Sigmoid colon (tissue), 7 donors: ENCODE measurements around the gene MPP3. TPM values are rescaled to one million over a fixed set of nuclear protein-coding genes. Genes with fewer than 3 reads are reported as not detected.
A peak's percentile ranks its signal among the peaks of the same experiment; 100 is the strongest.

Source experiments
- DNase-seq: peaks from one replicate; pipeline ENCODE4 v3.0.0-alpha.2; 2019
- H3K27ac ChIP-seq, 4 donors: fragments of 200-600 bp; sonication (generic); one replicate each; pipeline ENCODE4 v1.5.1; 2016 to 2019; ENCODE audit warnings: mild to moderate bottlenecking in 1 of 4
- H3K27me3 ChIP-seq, 3 donors: fragments of 200-600 bp; sonication (generic); one replicate each; pipeline ENCODE4 v1.5.1; 2019; ENCODE audit warnings: mild to moderate bottlenecking in 1 of 3
- H3K36me3 ChIP-seq, 4 donors: fragments of 200-600 bp; sonication (generic); one replicate each; pipeline ENCODE4 v1.5.1; 2016 to 2019
- H3K4me1 ChIP-seq, 4 donors: fragments of 200-600 bp; sonication (generic); one replicate each; pipeline ENCODE4 v1.5.1; 2017 to 2019
- H3K4me3 ChIP-seq, 4 donors: fragments of 200-600 bp; sonication (generic); one replicate each; pipeline ENCODE4 v1.5.1; 2017 to 2019; ENCODE audit warnings: mild to moderate bottlenecking in 2 of 4, moderate library complexity in 1 of 4
- H3K9me3 ChIP-seq, 4 donors: fragments of 200-600 bp in 3 of 4; sonication (generic) in 3 of 4; one replicate each; pipeline versions ENCODE4 v1.5.1 to v1.6.1; 2013 to 2019
- CTCF ChIP-seq, 4 experiments: fragments of 450-650 bp in 3 of 4; fragments of 200-600 bp in 1 of 4; IDR thresholded peaks; one replicate each; pipeline ENCODE4 v1.5.1; 2016 to 2019; ENCODE audit warnings: antibody characterized with exemption in 4 of 4, mild to moderate bottlenecking in 3 of 4, moderate library complexity in 2 of 4
- EP300 ChIP-seq, 4 donors: sonication (generic); formaldehyde crosslinking; IDR thresholded peaks; one replicate each; pipeline ENCODE4 v1.6.1; 2017; ENCODE audit warnings: antibody characterized with exemption in 4 of 4
- POLR2A ChIP-seq, 2 donors: fragments of 450-650 bp; IDR thresholded peaks; one replicate each; pipeline ENCODE4 v1.6.1; 2016; ENCODE audit warnings: antibody characterized with exemption in 2 of 2, mild to moderate bottlenecking in 2 of 2, moderate library complexity in 2 of 2
- POLR2AphosphoS5 ChIP-seq, 4 donors: sonication (generic); formaldehyde crosslinking; IDR thresholded peaks; one replicate each; pipeline ENCODE4 v1.6.1; 2017; ENCODE audit warnings: antibody characterized with exemption in 4 of 4
- WGBS, 2 donors: extraction: QIAGEN DNeasy Blood & Tissue Kit; methylation state at CpG; one replicate each; pipeline ENCODE4 v1.1.7; 2013; 5-methylcytosine and 5-hydroxymethylcytosine counted together
- intact Hi-C: fragments of 100-400 bp; cut with DNase I; formaldehyde crosslinking; loops from one replicate; pipeline ENCODE4 v1.15.1; 2023
- polyA plus RNA-seq, 3 donors: library from polyadenylated mRNA; stranded (reverse); fragments of 200-250 nt; gene quantifications; one replicate each; pipeline ENCODE4 v1.2.3, GENCODE V29; 2013
- total RNA-seq, 4 donors: library from RNA; depleted of rRNA; stranded (reverse); fragments of >200 nt; gene quantifications; one replicate each; pipeline ENCODE4 v1.1.0, GENCODE V29; 2016
- donor health status: healthy with polysubstance abuse.
- donor health status: Bipolar disorder and iron deficiency.
- donor health status: healthy.

The MPP3 gene
- total and polyA plus RNA-seq, 7 donors = 0.23 to 10.5 (median 5.0) TPM

DNA sequence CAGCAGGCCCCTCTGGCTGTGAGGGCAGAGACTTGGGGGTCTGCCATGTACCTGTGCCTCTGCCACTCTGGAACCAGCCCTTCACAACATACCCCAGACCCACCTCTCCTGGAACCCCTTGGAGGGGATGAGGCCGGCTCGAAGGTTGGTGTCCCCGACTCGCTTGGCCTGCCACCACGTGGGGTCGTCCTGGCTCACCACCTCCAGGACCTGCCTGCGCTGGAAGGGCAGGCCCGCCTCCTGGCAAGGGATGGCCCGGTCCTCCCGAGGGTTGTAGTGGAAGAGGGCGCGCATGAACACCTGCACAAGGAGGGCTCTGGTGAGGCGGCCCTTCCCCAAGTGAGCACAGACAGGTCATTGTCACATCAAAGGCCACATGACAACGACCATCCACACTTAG, 12.2 kb downstream of the MPP3 start:
- peak; percentile 60 for DNase-seq
- intact Hi-C loops = no loop called here
- peaks cover 0 to 20% (median 0%) of the 10 kb centered on the region in 4 donors for H3K36me3 ChIP-seq

DNA sequence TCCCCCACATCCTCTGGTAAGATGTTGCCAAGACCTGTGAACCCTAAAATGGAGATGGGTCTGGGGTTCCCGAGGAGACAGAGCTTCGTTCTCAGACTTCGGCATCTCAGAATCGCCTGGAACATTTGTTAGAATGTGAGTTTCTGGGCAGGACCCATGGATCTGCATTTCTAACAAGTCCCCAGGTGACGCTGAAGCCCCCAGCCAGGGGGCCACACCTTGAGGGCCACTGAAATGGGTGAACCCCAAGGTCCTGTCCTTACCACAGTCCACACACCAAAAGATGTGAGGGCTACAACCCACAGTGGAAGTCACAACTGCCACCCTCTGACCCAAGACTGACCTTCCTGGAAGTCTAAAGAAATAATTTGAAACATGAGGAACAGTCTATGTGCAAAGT, 14.0 kb downstream of the MPP3 start:
- TF ChIP-seq CTCF (IDR thresholded peaks at IDR 0.05) = no peak
- TF ChIP-seq EP300 (IDR thresholded peaks at IDR 0.05) = no peak
- no peak for TF ChIP-seq POLR2A (IDR thresholded peaks at IDR 0.05)
- TF ChIP-seq POLR2AphosphoS5 (IDR thresholded peaks at IDR 0.05) = no peak
- no peak overlapping the region for H3K4me3 ChIP-seq
- intact Hi-C loops = no loop called here
- WGBS, 2 donors = 94% methylated on average over 5 of the region's 5 CpGs
- no peaks in the 10 kb centered on the region for H3K27me3 ChIP-seq
- H3K27ac ChIP-seq = no peak overlapping the region
- H3K4me1 ChIP-seq = peaks cover 0 to 11% (median 5%) of the 10 kb centered on the region in 4 donors
- H3K9me3 ChIP-seq = no peaks in the 10 kb centered on the region
- peak; percentile 28 for DNase-seq
- peaks cover 0 to 18% (median 0%) of the 10 kb centered on the region in 4 donors for H3K36me3 ChIP-seq

More for the DNA sequence above, 12.2 kb downstream of the MPP3 start:
- Histone ChIP-seq H3K4me1 (peaks cover 0 to 14% (median 5%) of the 10 kb centered on the region in 4 donors), H3K27me3 (no peaks in the 10 kb centered on the region), H3K4me3 (no peak overlapping the region), H3K9me3 (no peaks in the 10 kb centered on the region), H3K27ac (no peak overlapping the region)
- 93% methylated on average over 14 of the region's 14 CpGs for WGBS, 2 donors
- TF ChIP-seq POLR2AphosphoS5 (IDR thresholded peaks at IDR 0.05) (no peak), EP300 (IDR thresholded peaks at IDR 0.05) (no peak), POLR2A (IDR thresholded peaks at IDR 0.05) (no peak), CTCF (IDR thresholded peaks at IDR 0.05) (no peak)

- peak; percentile 62 for DNase-seq
- peaks cover 0 to 28% (median 3%) of the 10 kb centered on the region in 4 donors for H3K36me3 ChIP-seq
These were observed 15.1 kb downstream of the MPP3 start for GRCh38 chr17:43817826-43818225.

GRCh38 chr17:43816336-43817320, 16.3 kb downstream of the MPP3 start:
- peak; percentile 46 for DNase-seq
- Histone ChIP-seq H3K9me3 (no peaks in the 10 kb centered on the region), H3K36me3 (peaks cover 0 to 35% (median 5%) of the 10 kb centered on the region in 4 donors), H3K27me3 (no peaks in the 10 kb centered on the region), H3K4me1 (no peaks in the 10 kb centered on the region), H3K27ac (no peak overlapping the region), H3K4me3 (no peak overlapping the region)
- intact Hi-C loops = no loop called here
- WGBS, 2 donors = 89 to 91% methylated on average over 24 of the region's 24 CpGs
- TF ChIP-seq POLR2AphosphoS5 (IDR thresholded peaks at IDR 0.05) = no peak
- no peak for TF ChIP-seq EP300 (IDR thresholded peaks at IDR 0.05)
- no peak for TF ChIP-seq POLR2A (IDR thresholded peaks at IDR 0.05)
- TF ChIP-seq CTCF (IDR thresholded peaks at IDR 0.05) = no peak

More at GRCh38 chr17:43817826-43818225, 15.1 kb downstream of the MPP3 start:
- Histone ChIP-seq H3K4me3 (no peak overlapping the region), H3K4me1 (no peaks in the 10 kb centered on the region), H3K9me3 (no peaks in the 10 kb centered on the region), H3K27me3 (no peaks in the 10 kb centered on the region), H3K27ac (no peak overlapping the region)
- WGBS, 2 donors = 93 to 95% methylated on average over 9 of the region's 9 CpGs
- intact Hi-C loops = no loop called here
- TF ChIP-seq POLR2AphosphoS5 (IDR thresholded peaks at IDR 0.05) = no peak
- TF ChIP-seq EP300 (IDR thresholded peaks at IDR 0.05) = no peak
- no peak for TF ChIP-seq POLR2A (IDR thresholded peaks at IDR 0.05)
- no peak for TF ChIP-seq CTCF (IDR thresholded peaks at IDR 0.05)
